ENCODE data around the gene MTO1.
"Not testable (repeated sequence)": the region's sequence is repeated elsewhere in the genome, so short reads cannot be mapped to it uniquely, and the experiment has no call there.

Gene MTO1

DNA sequence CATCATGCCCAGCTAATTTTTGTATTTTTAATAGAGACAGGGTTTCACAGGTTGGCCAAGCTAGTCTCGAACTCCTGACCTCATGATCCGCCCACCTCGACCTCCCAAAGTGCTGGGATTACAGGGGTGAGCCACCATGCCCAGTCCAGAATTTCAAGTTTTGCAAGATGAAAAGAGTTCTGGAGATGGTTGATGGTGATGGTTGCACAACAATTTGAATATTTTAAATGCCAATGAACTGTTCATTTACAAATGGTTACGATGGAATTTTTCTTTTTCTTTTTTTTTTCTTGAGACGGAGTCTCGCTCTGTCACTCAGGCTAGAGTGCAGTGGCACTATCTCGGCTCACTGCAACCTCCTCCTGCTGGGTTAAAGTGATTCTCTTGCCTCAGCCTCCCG is 44.2 kb downstream of the MTO1 start:
- FAIRE-seq, result not testable (repeated sequence)

DNA sequence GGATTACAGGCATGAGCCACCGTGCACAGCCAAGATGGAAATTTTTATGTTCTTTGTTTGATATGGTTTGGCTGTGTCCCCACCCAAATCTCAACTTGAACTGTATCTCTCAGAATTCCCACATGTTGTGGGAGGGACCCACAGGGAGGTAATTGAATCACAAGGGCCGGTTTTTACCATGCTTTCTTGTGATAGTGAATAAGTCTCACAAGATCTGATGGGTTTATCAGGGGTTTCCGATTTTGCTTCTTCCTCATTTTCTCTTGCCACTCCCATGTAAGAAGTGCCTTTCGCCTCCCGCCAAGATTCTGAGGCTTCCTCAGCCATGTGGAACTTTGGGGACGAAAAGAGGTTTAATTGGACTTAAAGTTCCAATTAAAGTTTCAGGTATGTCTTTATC is 44.7 kb downstream of the MTO1 start:
- no peak for FAIRE-seq

DNA sequence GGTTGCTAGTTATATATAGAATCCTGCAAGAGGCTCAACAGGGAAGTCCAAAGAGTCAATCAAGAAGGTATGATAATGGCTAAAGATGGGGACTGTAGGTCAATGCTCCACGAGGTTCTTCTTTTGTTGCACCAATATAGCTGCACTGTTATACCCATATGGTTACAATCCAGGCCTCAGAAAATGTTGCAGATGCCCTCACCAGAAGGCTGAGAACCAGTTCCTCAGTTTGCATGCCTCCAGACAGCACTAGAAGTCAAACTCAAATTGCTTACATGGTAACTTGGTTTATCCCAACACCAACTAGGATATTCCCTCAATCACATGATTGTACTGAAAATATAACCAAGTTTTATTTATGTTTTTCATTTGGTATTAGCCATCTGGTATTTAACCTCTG is 47.2 kb downstream of the MTO1 start:
- no peak for FAIRE-seq

DNA sequence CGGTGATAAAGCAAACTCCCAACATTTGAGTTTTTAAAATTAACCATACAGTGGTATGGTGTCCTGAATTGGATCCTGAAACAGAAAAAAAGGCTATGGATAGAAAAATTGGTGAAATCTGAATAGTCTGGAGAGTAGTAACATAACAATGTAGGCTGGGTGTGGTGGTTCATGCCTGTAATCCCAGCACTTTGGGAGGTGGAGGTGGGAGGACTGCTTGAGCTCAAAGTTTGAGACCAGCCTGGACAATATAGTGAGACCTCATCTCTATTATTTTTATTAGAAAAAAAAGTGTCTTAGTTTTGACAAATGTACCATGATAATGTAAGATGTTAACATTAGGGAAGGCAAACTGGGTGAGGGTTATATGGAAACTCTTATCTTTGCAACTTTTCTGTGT is 48.3 kb downstream of the MTO1 start:
- FAIRE-seq, result no peak

DNA sequence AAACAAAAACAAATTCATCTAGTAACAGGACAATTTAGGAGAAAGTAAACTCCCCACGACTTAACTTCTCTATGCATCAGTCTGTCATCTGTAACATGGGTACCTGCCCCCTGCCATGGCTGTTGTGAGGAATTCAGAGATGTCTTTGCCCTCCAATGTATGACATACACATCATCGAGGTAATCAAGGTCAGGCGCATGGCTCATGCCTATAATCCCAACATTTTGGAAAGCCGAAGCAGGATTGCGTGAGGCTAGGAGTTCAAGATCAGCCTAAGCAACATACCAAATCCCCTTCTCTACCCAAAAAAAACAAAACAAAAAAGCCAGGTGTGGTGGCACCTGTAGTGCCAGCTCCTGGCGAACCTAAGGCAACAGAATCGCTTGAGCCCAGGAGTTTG is 50.3 kb downstream of the MTO1 start:
- no peak for FAIRE-seq

DNA sequence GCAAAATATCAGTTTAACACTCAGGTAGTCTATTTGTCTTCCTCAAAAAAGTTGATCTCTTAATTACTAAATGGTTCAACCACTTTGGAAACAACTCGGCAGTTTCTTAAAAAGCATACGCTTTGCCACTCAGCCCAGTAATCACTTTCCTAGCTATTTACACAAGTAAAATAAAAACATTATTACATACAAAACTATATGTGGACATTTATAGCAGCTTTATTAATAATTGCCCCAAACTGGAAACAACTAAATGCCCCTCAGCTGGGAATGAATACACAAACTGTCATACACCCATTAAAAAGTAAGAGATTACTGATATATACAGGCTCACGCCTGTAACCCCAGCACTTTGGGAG is 51.9 kb downstream of the MTO1 start:
- FAIRE-seq, result no peak

DNA sequence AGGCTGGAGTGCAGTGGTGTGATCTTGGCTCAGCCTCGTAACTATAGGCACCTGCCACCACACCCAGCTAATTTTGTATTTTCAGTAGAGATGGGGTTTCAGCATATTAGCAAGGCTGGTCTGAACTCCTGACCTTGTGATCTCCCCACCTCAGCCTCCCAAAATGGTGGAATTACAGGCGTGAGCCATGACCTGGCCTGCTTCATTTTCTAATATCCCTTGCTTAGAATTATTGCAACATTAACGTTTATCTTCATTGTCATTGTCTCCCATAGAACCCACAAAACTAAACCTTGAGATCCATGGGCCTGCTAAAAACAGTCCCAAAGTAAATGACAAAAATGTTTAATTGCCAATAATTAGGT is 53.2 kb downstream of the MTO1 start:
- FAIRE-seq, result no peak

DNA sequence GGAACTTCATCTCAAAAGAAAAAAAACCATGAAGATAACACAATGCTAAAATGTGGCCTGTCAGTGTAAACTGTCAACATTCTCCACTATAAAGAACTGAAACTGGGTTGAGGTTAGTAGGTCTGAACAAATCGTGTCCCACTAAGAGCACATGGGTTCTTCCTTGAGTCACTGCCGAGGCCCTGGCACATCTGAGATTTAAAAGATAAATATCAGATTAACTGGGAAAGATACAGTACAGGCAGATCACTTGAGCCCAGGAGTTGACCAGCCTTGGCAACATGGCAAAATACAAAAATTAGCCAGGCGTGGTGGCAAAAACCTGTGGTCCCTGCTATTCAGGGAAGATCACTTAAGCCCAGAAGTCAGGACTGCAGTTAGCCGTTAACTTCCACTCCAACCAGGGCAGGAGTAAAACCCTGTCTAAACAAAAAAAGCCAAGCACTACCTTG is 53.7 kb downstream of the MTO1 start:
- no peak for FAIRE-seq

DNA sequence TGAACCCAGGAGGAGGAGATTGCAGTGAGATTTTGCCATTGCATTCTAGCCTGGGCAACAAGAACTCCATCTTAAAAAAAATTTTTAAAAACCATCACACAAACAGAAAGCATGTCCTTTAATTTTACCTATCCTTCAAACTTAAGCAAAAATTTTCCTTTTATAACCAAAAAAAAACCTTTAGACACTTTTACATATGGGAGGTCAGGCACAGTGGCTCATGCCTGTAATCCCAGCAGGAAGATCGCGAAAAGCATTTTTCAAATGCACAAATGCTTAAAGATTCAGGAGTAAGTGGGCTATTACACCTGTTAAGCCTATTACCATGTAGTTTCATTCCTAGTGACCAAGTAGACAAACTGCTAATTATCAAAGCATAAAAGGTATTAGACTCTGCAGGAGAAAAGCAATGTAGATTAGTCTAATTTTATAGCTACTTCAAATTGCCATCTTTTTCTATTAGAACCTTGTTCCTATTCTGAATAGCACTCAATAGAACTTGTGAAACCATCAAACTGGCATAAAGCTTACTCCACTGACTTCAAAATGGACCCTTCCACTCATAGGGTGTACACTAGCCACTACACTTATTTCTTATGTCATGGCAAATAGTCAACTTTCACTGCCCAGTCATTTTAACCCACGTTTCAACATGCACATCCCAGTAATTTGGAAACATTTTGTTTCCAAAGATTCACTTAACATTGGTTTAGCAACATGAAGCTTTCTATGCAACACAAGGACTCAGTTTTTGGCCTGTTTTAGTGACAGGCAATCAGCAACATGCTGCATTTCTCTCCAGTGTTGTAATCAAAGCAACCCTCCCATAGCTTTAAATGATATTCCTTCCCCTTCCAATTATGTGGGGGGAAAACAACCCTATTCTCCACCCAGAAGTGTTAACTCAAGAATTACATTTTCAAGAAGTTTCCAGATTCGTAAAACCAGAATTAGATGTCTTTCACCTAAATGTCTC is 55.3 kb downstream of the MTO1 start:
- no peak for FAIRE-seq

DNA sequence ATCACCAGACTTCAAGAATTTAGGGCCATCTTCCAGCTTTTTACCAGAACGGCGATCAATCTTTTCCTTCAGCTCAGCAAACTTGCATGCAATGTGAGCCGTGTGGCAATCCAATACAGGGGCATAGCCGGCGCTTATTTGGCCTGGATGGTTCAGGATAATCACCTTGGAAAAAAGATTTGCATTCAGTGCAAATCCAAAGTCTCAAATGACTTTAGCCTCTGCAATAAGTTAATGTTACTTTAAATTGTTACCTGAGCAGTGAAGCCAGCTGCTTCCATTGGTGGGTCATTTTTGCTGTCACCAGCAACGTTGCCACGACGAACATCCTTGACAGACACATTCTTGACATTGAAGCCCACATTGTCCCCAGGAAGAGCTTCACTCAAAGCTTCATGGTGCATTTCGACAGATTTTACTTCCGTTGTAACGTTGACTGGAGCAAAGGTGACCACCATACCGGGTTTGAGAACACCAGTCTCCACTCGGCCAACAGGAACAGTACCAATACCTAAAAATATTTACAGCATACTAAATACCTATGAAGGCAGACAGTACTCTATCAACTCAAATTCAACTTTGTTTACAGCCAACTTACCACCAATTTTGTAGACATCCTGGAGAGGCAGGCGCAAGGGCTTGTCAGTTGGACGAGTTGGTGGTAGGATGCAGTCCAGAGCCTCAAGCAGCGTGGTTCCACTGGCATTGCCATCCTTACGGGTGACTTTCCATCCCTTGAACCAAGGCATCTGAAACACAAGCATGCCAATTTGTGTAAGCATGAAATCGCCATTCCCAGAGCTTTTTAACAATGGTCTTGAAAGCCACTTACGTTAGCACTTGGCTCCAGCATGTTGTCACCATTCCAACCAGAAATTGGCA is 56.8 kb downstream of the MTO1 start:
- not testable (repeated sequence) for FAIRE-seq

DNA sequence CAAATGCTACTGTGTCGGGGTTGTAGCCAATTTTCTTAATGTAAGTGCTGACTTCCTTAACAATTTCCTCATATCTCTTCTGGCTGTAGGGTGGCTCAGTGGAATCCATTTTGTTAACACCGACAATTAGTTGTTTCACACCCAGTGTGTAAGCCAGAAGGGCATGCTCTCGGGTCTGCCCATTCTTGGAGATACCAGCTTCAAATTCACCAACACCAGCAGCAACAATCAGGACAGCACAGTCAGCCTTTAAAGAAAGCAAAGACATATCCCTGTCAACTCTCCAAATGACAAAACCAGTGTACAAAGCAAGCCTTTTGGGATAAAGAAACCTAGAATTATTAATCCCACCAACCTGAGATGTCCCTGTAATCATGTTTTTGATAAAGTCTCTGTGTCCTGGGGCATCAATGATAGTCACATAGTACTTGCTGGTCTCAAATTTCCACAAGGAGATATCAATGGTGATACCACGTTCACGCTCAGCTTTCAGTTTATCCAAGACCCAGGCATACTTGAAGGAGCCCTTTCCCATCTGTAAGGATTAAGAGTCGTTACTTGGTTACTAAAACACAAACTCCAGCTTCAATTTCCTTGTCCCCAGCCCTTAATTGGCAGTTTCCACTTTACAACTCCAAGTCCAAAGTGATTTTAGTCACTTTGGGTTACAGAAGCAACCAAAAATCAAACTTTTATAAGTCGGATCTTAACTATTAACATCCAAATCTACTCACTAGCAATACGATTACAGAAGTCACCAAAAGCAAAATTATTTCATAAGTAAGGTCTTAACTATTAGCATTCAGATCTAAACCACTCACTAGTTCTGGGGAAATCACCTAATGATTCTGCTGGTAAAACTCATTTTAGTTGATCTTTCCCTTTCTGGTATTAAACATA is 57.7 kb downstream of the MTO1 start:
- FAIRE-seq, result not testable (repeated sequence)

DNA sequence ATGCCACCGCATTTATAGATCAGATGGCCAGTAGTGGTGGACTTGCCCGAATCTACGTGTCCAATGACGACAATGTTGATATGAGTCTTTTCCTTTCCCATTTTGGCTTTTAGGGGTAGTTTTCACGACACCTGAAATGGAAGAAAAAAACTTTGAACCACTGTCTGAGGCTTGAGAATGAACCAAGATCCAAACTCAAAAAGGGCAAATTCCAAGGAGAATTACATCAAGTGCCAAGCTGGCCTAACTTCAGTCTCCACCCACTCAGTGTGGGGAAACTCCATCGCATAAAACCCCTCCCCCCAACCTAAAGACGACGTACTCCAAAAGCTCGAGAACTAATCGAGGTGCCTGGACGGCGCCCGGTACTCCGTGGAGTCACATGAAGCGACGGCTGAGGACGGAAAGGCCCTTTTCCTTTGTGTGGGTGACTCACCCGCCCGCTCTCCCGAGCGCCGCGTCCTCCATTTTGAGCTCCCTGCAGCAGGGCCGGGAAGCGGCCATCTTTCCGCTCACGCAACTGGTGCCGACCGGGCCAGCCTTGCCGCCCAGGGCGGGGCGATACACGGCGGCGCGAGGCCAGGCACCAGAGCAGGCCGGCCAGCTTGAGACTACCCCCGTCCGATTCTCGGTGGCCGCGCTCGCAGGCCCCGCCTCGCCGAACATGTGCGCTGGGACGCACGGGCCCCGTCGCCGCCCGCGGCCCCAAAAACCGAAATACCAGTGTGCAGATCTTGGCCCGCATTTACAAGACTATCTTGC is 58.6 kb downstream of the MTO1 start:
- FAIRE-seq, result no peak

DNA sequence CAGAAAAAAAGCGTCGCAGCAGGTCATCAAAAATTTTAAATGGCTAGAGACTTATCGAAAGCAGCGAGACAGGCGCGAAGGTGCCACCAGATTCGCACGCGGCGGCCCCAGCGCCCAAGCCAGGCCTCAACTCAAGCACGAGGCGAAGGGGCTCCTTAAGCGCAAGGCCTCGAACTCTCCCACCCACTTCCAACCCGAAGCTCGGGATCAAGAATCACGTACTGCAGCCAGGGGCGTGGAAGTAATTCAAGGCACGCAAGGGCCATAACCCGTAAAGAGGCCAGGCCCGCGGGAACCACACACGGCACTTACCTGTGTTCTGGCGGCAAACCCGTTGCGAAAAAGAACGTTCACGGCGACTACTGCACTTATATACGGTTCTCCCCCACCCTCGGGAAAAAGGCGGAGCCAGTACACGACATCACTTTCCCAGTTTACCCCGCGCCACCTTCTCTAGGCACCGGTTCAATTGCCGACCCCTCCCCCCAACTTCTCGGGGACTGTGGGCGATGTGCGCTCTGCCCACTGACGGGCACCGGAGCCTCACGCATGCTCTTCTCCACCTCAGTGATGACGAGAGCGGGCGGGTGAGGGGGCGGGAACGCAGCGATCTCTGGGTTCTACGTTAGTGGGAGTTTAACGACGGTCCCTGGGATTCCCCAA is 59.3 kb downstream of the MTO1 start, which contains the start of gene EEF1A1:
EEF1A1 (minus strand) TSS at position 345 of the 663 bp plus-strand sequence. CDS start 1,006 bp downstream, outside the sequence.
- peak; percentile 94 for FAIRE-seq

DNA sequence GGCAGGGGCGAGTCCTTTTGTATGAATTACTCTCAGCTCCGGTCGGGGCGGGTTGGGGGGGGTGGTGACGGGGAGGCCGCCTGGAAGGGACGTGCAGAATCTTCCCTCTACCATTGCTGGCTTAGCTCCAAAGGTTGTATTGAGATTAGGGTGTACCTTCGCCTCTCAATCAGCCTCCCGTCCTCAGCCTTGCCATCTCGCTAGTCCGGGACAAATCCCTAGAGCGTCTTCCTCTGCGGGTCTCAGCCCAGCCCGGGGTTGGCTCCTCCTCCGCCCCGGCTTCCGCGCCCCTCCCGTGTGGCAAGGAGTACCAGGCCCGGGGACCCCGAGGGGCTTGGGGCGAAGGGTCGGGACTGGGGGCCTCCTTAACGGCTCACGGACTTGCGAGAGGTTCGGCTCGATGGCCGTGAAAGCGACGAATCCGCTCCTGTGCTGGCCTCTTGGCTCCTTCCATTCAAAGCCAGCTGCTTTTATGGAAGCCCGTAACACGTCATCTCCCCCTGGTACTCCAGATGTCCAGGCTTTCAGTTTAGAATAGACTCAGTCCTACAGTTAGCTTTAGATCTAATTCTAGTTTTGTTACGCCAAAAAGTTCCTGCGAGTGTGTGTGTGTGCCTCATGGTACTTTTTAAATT is 59.9 kb downstream of the MTO1 start:
- FAIRE-seq, result no peak

DNA sequence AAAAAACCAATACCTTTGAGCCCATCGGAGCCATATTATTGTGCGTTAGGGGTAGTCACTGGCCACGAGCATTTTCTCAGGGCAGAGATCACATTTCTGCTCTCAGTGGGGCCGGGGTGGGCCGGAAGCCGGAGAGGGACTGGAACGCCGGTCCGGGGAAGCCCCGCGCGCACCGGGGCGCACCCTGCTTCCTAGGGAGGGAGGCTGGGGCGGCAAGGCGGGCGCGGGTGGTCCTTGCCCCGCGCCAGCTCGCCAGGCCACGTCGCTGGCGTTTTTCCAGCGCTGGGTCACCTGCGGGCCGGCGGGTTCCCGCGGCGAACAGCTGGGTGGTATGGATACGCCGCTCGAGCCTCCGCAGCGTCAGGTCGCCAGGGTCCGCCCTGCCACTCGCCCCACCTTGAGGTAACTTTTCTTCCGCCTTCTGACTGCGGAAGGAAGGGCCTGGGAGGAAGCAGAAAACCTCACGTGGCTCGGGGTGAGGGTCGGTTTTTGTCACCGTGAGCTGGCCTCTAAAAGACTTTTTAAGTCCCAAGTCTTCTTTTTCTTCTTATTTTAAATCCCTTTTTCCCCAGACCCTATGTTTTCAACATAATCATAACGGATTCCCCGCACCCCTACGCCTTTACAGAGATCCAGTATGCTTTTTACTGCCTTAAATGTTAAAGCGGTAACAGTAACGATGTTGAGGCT is 62.0 kb downstream of the MTO1 start:
- FAIRE-seq, result no peak

DNA sequence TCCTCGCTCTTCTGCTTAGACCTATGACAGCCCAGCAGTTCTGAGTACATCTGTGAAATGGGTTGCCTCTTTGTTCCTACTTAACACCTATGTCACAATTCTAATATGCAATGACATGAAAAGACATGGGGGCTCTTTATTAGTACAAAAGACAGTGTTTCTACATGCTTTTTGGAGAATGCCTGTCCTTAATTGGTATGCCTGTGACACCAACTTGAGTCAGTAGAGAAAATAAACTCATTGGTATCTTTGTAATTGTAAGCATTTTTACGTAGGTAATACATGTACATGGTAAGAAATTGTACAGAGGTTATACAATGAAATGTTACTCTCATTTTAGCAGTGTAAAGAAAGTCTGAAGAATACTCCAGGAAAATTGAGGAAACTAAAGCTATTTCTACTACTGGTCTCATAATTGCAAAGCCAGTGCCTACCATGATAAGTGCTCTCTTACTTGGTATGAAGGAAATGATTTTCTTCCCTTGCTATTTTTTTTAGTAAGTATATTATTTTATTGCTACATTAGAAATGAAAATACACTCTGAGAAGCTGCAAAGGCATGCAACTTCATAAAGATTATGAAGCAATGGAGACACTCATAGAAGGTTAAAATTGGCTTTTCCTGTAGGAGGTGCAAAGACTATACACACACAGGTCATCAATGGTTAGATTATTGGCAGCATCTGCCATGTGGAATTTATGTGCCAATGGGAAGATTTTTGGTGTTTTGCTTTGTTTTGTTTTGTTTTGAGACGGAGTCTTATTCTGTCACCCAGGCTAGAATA is 64.2 kb downstream of the MTO1 start:
- no peak for FAIRE-seq

DNA sequence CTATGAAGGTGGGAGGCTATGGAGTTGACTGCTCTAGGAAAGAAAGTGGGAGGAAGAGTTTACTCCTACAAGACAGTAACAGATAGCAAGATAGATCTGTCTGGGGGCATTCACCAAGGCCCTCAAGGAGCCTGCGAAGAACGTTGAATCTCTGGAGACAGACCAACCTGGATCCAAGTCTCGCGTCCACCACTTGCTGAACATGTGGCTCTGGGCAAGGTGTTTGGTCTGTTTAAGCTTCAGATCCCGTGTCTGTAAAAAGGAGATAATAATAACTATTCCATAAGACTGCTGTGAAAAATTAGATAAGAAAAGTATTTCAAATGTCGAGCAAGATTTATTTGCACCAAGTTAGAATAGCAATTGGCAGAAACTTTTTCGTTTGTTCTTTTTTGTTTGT is 67.4 kb downstream of the MTO1 start:
- FAIRE-seq, result no peak

DNA sequence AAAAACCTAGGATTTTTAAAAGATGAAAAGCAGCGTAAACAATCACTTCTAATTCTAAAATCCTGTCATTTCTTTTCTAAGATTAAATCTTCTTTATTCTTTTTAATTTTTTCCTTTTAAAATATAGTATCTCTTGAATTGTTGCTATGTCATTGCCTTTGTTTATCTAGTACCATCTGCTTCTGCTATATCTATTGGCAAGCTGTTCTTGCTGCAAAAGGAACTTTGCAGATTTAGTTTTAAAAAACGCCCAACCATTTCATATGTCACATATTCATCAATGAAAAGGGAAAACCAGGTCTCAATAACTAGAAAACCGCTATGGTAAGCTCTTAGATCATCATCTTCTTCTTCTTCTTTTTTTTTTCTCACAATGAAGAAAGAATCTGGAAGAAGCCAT is 70.8 kb downstream of the MTO1 start:
- FAIRE-seq, result no peak

DNA sequence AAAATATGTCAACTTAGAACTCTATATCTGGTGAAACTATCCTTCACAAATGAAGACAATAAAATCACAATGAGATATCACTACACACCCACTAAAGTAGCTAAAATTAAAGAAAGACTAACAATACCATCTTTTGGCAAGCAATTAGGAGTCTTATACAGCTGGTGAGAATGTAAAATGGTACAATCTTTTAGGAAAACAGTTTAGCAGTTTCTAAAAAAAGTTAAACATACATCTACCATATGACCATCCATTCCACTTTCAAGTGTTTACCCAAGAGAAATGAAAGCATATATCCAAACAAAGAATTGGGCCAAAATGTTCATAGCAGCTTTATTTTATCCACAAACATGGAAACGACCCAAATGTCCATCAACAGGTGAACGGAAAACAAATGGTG is 73.1 kb downstream of the MTO1 start:
- no peak for FAIRE-seq
